Activated CD4-positive, alpha-beta memory T cell treated with anti-CD3 and anti-CD28 coated beads, Interleukin-2, amount 10 ng/mL, durations not matched to agents 7 days and 5 days (primary cell): ENCODE measurements around the gene TCAP. TPM values are rescaled to one million over a fixed set of nuclear protein-coding genes. Genes with fewer than 3 reads are reported as not detected.

Source experiments
- CTCF ChIA-PET: fragments of 350-600 bp; sonication (Branson Sonifier 250); formaldehyde crosslinking; loops from one replicate; lab custom pipeline; 2021; ENCODE audit warnings: antibody characterized with exemption, inconsistent platforms; lab: Charles Lee
- POLR2A ChIA-PET: fragments of 350-600 bp; sonication (Branson Sonifier 250); formaldehyde crosslinking; loops from one replicate; lab custom pipeline; 2021; ENCODE audit warnings: antibody characterized with exemption; lab: Charles Lee
- DNase-seq: peaks from one replicate; pipeline ENCODE4 v3.0.0-alpha.2; 2020
- H3K27ac Mint-ChIP-seq: one replicate; pipeline ENCODE4 v1.8.0; 2021; ENCODE audit warnings: mild to moderate bottlenecking, mixed read lengths
- H3K27me3 Mint-ChIP-seq: one replicate; pipeline ENCODE4 v1.8.0; 2021; ENCODE audit warnings: mixed read lengths
- H3K36me3 Mint-ChIP-seq: one replicate; pipeline ENCODE4 v1.8.0; 2021; ENCODE audit warnings: low read depth, mixed read lengths
- H3K4me1 Mint-ChIP-seq: one replicate; pipeline ENCODE4 v1.8.0; 2021; ENCODE audit warnings: mixed read lengths
- H3K4me3 Mint-ChIP-seq: one replicate; pipeline ENCODE4 v1.8.0; 2021; ENCODE audit warnings: mild to moderate bottlenecking, mixed read lengths
- H3K9me3 Mint-ChIP-seq: one replicate; pipeline ENCODE4 v1.8.0; 2021; ENCODE audit warnings: mixed read lengths
- total RNA-seq, 2 experiments: library from RNA; stranded (reverse); gene quantifications; one replicate each; pipeline ENCODE4 v1.2.3, GENCODE V29; 2021

TCAP gene
- total RNA-seq, 2 experiments from 2014 or later = 1.3 to 1.5 TPM

GRCh38 chr17:39699818-39700147, 34.6 kb downstream of the TCAP start, which contains the start of gene ERBB2:
TSS of gene ERBB2 (plus strand) at chr17:39700064. CDS start at chr17:39700239, 175 bp downstream.
- H3K4me3 Mint-ChIP-seq = no peak within 1 kb of the TSS
- POLR2A ChIA-PET = interaction anchor here (1.3 to 2.1 kb wide), 2 partner anchors 12 to 30 kb away, joined by 4 to 6 read pairs; partner anchors contain the start of genes MIEN1 and PGAP3

GRCh38 chr17:39700148-39700987, 35.2 kb downstream of the TCAP start:
- CTCF ChIA-PET = interaction anchor here (1.5 to 2.4 kb wide), 2 partner anchors 47 to 79 kb away, joined by 4 to 11 read pairs; no protein-coding TSS in a partner anchor

More at GRCh38 chr17:39699818-39700147, 34.6 kb downstream of the TCAP start, which contains the start of gene ERBB2:
- peaks cover 2% of the 10 kb centered on the region for H3K36me3 Mint-ChIP-seq
- no peak within 1 kb of the TSS for H3K27ac Mint-ChIP-seq
- CTCF ChIA-PET = interaction anchor here (2.4 kb wide), 1 partner anchor 78 kb away, joined by 11 read pairs; no protein-coding TSS in a partner anchor
- peaks cover 9% of the 10 kb centered on the region for H3K4me1 Mint-ChIP-seq
- H3K27me3 Mint-ChIP-seq = peaks cover 44% of the 10 kb centered on the region
- H3K9me3 Mint-ChIP-seq = no peaks in the 10 kb centered on the region
- DNase-seq = no peak

GRCh38 chr17:39701012-39701783, 36.0 kb downstream of the TCAP start:
- DNase-seq = no peak
- Mint-ChIP-seq H3K9me3 (no peaks in the 10 kb centered on the region), H3K36me3 (peaks cover 2% of the 10 kb centered on the region), H3K4me3 (no peak overlapping the region), H3K4me1 (peaks cover 9% of the 10 kb centered on the region), H3K27me3 (peaks cover 44% of the 10 kb centered on the region), H3K27ac (no peak overlapping the region)
- ChIA-PET POLR2A (interaction anchor here (1.2 to 1.3 kb wide), 2 partner anchors 14 kb away, joined by 4 read pairs; partner anchors contain the start of gene PGAP3), CTCF (interaction anchor here (1.5 to 2.4 kb wide), 2 partner anchors 47 to 80 kb away, joined by 4 to 11 read pairs; no protein-coding TSS in a partner anchor)

More at GRCh38 chr17:39700148-39700987, 35.2 kb downstream of the TCAP start:
- Mint-ChIP-seq H3K36me3 (peaks cover 2% of the 10 kb centered on the region), H3K9me3 (no peaks in the 10 kb centered on the region), H3K27ac (no peak overlapping the region), H3K27me3 (peaks cover 44% of the 10 kb centered on the region), H3K4me3 (no peak overlapping the region), H3K4me1 (peaks cover 9% of the 10 kb centered on the region)
- POLR2A ChIA-PET = interaction anchor here (1.3 to 2.1 kb wide), 2 partner anchors 13 to 29 kb away, joined by 4 to 6 read pairs; partner anchors contain the start of genes MIEN1 and PGAP3
- DNase-seq = no peak

GRCh38 chr17:39701784-39702422, 36.8 kb downstream of the TCAP start:
- Mint-ChIP-seq H3K27me3 (peaks cover 44% of the 10 kb centered on the region), H3K4me3 (no peak overlapping the region)

GRCh38 chr17:39702901-39703893, 38.0 kb downstream of the TCAP start:
- ChIA-PET CTCF (no interaction called here), POLR2A (interaction anchor here (0.6 to 1.2 kb wide), 4 partner anchors 15 to 242 kb away, joined by 3 to 4 read pairs (median 4); partner anchors contain the start of genes CDK12, MIEN1 and PGAP3)
- Mint-ChIP-seq H3K9me3 (no peaks in the 10 kb centered on the region), H3K4me1 (peaks cover 25% of the 10 kb centered on the region), H3K4me3 (no peak overlapping the region), H3K27ac (no peak overlapping the region), H3K27me3 (peaks cover 42% of the 10 kb centered on the region), H3K36me3 (peaks cover 2% of the 10 kb centered on the region)
- no peak for DNase-seq

More at GRCh38 chr17:39701784-39702422, 36.8 kb downstream of the TCAP start:
- peaks cover 14% of the 10 kb centered on the region for H3K4me1 Mint-ChIP-seq
- no peak for DNase-seq
- no peak overlapping the region for H3K27ac Mint-ChIP-seq
- ChIA-PET CTCF (interaction anchor here (1.5 to 2.4 kb wide), 2 partner anchors 48 to 80 kb away, joined by 4 to 11 read pairs; no protein-coding TSS in a partner anchor), POLR2A (interaction anchor here (0.6 to 1.2 kb wide), 2 partner anchors 15 to 32 kb away, joined by 3 to 4 read pairs; partner anchors contain the start of gene PGAP3)
- peaks cover 2% of the 10 kb centered on the region for H3K36me3 Mint-ChIP-seq
- no peaks in the 10 kb centered on the region for H3K9me3 Mint-ChIP-seq

- H3K4me1 Mint-ChIP-seq = peaks cover 25% of the 10 kb centered on the region
- POLR2A ChIA-PET = interaction anchor here (0.6 to 0.9 kb wide), 3 partner anchors 16 to 243 kb away, joined by 3 to 4 read pairs (median 4); partner anchors contain the start of genes CDK12, MIEN1 and PGAP3
- H3K27me3 Mint-ChIP-seq = peaks cover 37% of the 10 kb centered on the region
- H3K4me3 Mint-ChIP-seq = no peak overlapping the region
- H3K9me3 Mint-ChIP-seq = no peaks in the 10 kb centered on the region
- no peak for DNase-seq
- CTCF ChIA-PET = no interaction called here
- no peak overlapping the region for H3K27ac Mint-ChIP-seq
- peaks cover 2% of the 10 kb centered on the region for H3K36me3 Mint-ChIP-seq
Observed at GRCh38 chr17:39703913-39704312, 38.8 kb downstream of the TCAP start.

GRCh38 chr17:39704821-39705551, 39.8 kb downstream of the TCAP start:
- Mint-ChIP-seq H3K36me3 (no peaks in the 10 kb centered on the region), H3K4me3 (no peak overlapping the region), H3K4me1 (peaks cover 26% of the 10 kb centered on the region), H3K9me3 (no peaks in the 10 kb centered on the region), H3K27ac (no peak overlapping the region), H3K27me3 (peaks cover 27% of the 10 kb centered on the region)
- ChIA-PET CTCF (interaction anchor here (0.9 kb wide), 1 partner anchor 36 kb away, joined by 3 read pairs; no protein-coding TSS in a partner anchor), POLR2A (interaction anchor here (1.0 kb wide), 1 partner anchor 275 kb away, joined by 3 read pairs; the partner anchor contains the start of gene PSMD3)
- no peak for DNase-seq

- POLR2A ChIA-PET = interaction anchor here (1.0 to 1.4 kb wide), 3 partner anchors 23 to 275 kb away, joined by 3 to 5 read pairs (median 3); partner anchors contain the start of gene PSMD3
Observed at GRCh38 chr17:39705786-39706348, 40.7 kb downstream of the TCAP start.

GRCh38 chr17:39706383-39706782, 41.2 kb downstream of the TCAP start:
- POLR2A ChIA-PET = interaction anchor here (1.1 to 1.4 kb wide), 2 partner anchors 23 kb away, joined by 3 to 5 read pairs; no protein-coding TSS in a partner anchor
- Mint-ChIP-seq H3K36me3 (no peaks in the 10 kb centered on the region), H3K27ac (no peak overlapping the region), H3K4me1 (peaks cover 23% of the 10 kb centered on the region), H3K27me3 (peaks cover 16% of the 10 kb centered on the region), H3K9me3 (no peaks in the 10 kb centered on the region), H3K4me3 (no peak overlapping the region)
- no peak for DNase-seq
- CTCF ChIA-PET = interaction anchor here (0.6 to 1.1 kb wide), 2 partner anchors 36 to 757 kb away, joined by 3 to 4 read pairs; no protein-coding TSS in a partner anchor

More at GRCh38 chr17:39705786-39706348, 40.7 kb downstream of the TCAP start:
- Mint-ChIP-seq H3K27ac (no peak overlapping the region), H3K36me3 (no peaks in the 10 kb centered on the region), H3K9me3 (no peaks in the 10 kb centered on the region), H3K4me3 (no peak overlapping the region), H3K27me3 (peaks cover 21% of the 10 kb centered on the region), H3K4me1 (peaks cover 25% of the 10 kb centered on the region)
- CTCF ChIA-PET = interaction anchor here (0.6 to 1.1 kb wide), 2 partner anchors 35 to 757 kb away, joined by 3 to 4 read pairs; no protein-coding TSS in a partner anchor
- DNase-seq = no peak

- no peak for DNase-seq
- ChIA-PET CTCF (interaction anchor here (0.6 to 0.7 kb wide), 2 partner anchors 11 to 79 kb away, joined by 3 read pairs; no protein-coding TSS in a partner anchor), POLR2A (interaction anchor here (1.1 to 1.4 kb wide), 2 partner anchors 22 to 23 kb away, joined by 3 to 5 read pairs; no protein-coding TSS in a partner anchor)
- H3K36me3 Mint-ChIP-seq = no peaks in the 10 kb centered on the region
- H3K4me3 Mint-ChIP-seq = no peak overlapping the region
- peaks cover 22% of the 10 kb centered on the region for H3K4me1 Mint-ChIP-seq
- H3K9me3 Mint-ChIP-seq = no peaks in the 10 kb centered on the region
- peaks cover 11% of the 10 kb centered on the region for H3K27me3 Mint-ChIP-seq
- H3K27ac Mint-ChIP-seq = peak overlapping the region; percentile 63
Observed at GRCh38 chr17:39706921-39707337, 41.8 kb downstream of the TCAP start.
